HUES6 (cell line): ENCODE measurements around the gene DGKZ.

ENCODE experiments used
- H3K27ac ChIP-seq: 2 replicates; pipeline ENCODE4 v1.7.0; 2013; ENCODE audit warnings: low read depth, mild to moderate bottlenecking, low read length, inconsistent platforms
- H3K27me3 ChIP-seq: 2 replicates; pipeline ENCODE4 v1.6.1; 2013; ENCODE audit warnings: low read length; ENCODE audit not compliant: control insufficient read depth, insufficient read depth
- H3K36me3 ChIP-seq: 2 replicates; pipeline ENCODE4 v1.6.1; 2013; ENCODE audit warnings: low read length; ENCODE audit not compliant: control insufficient read depth, insufficient read depth
- H3K4me1 ChIP-seq: 2 replicates; pipeline ENCODE4 v1.6.1; 2013; ENCODE audit warnings: low read length; ENCODE audit not compliant: control insufficient read depth, insufficient read depth
- H3K4me3 ChIP-seq: 2 replicates; pipeline ENCODE4 v1.5.1; 2013; ENCODE audit warnings: low read depth, low read length
- H3K9ac ChIP-seq: one replicate; pipeline ENCODE4 v1.6.1; 2013; ENCODE audit warnings: mild to moderate bottlenecking, low read length
- H3K9me3 ChIP-seq: 2 replicates; pipeline ENCODE4 v1.6.1; 2013; ENCODE audit warnings: low read depth, low read length; ENCODE audit not compliant: control insufficient read depth, insufficient read depth

The DGKZ gene

GRCh38 chr11:46361283-46362155 lies 14.3 kb downstream of the DGKZ start:
- H3K9me3 ChIP-seq, result no peaks in the 10 kb centered on the region
- 0 out of 2 replicates have a peak, but pooled peaks cover 2% of the 10 kb centered on the region for H3K36me3 ChIP-seq
- H3K4me1 ChIP-seq, result peaks cover 39% of the 10 kb centered on the region
- H3K27me3 ChIP-seq, result no peaks in the 10 kb centered on the region
- H3K9ac ChIP-seq, result no peak overlapping the region
- H3K4me3 ChIP-seq, result no peak overlapping the region
- no peak overlapping the region for H3K27ac ChIP-seq

DNA sequence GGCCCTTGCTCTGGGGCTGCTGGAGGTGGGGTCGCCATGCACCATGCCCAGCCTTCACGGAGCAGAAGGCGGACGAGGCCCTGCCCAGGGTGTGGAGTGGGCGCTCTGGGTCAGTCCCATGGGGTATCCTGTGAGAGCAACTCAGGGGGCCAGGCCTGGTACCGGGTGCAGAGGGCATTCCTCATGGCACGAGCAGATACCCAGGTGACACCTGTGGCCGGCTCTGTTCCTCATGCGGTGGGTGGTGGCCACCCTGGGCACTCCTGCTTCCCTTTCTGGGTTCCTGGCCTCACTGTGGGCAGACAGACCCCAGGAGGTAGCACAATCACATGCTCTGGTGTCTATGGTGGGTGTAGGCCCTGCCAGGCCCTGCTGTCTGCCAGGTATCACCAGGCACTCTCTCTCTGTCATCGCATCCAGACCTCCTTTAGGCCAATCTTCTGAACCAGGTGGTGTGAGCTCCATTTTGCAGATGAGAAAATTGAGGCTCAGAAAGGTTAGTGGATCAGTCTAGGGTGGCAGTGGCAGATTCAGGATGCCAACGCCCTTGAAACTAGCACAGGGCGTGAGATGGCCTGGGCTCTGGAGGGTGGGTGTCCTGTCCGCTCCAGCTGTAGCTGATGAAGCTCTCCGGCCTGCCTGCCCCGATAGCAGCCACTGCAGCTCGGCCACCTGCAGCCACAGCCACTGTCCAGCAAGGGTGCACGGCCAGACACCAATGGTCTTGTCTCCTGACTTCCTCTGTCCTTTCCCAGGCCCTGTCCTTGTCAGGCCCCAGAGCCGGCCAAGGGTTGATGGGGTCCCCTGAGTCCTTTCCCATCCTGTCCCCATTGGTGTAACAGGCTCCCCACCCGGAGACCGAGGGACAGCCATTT lies 15.1 kb downstream of the DGKZ start:
- H3K27ac ChIP-seq, result no peak overlapping the region
- H3K4me3 ChIP-seq, result no peak overlapping the region
- no peaks in the 10 kb centered on the region for H3K9me3 ChIP-seq
- H3K27me3 ChIP-seq, result no peaks in the 10 kb centered on the region
- H3K9ac ChIP-seq, result no peak overlapping the region
- H3K4me1 ChIP-seq, result peaks cover 38% of the 10 kb centered on the region
- 0 out of 2 replicates have a peak, but pooled peaks cover 2% of the 10 kb centered on the region for H3K36me3 ChIP-seq

GRCh38 chr11:46363031-46363407 lies 15.8 kb downstream of the DGKZ start:
- peaks cover 34% of the 10 kb centered on the region for H3K4me1 ChIP-seq
- no peak overlapping the region for H3K9ac ChIP-seq
- no peak overlapping the region for H3K4me3 ChIP-seq
- no peaks in the 10 kb centered on the region for H3K27me3 ChIP-seq
- peaks cover 5% of the 10 kb centered on the region for H3K36me3 ChIP-seq
- no peaks in the 10 kb centered on the region for H3K9me3 ChIP-seq
- H3K27ac ChIP-seq, result no peak overlapping the region

GRCh38 chr11:46363455-46364005 lies 16.3 kb downstream of the DGKZ start:
- Histone ChIP-seq H3K4me3 (no peak overlapping the region), H3K4me1 (peaks cover 34% of the 10 kb centered on the region), H3K27ac (no peak overlapping the region), H3K9ac (no peak overlapping the region), H3K27me3 (no peaks in the 10 kb centered on the region), H3K36me3 (peaks cover 10% of the 10 kb centered on the region), H3K9me3 (no peaks in the 10 kb centered on the region)

GRCh38 chr11:46364056-46364455 lies 16.8 kb downstream of the DGKZ start:
- no peak overlapping the region for H3K9ac ChIP-seq
- H3K9me3 ChIP-seq, result no peaks in the 10 kb centered on the region
- no peak overlapping the region for H3K4me3 ChIP-seq
- peaks cover 13% of the 10 kb centered on the region for H3K36me3 ChIP-seq
- H3K4me1 ChIP-seq, result peaks cover 35% of the 10 kb centered on the region
- H3K27me3 ChIP-seq, result no peaks in the 10 kb centered on the region
- H3K27ac ChIP-seq, result no peak overlapping the region

GRCh38 chr11:46364791-46365190 lies 17.5 kb downstream of the DGKZ start:
- Histone ChIP-seq H3K9me3 (no peaks in the 10 kb centered on the region), H3K36me3 (peaks cover 14% of the 10 kb centered on the region), H3K9ac (no peak overlapping the region), H3K4me3 (no peak overlapping the region), H3K27ac (no peak overlapping the region), H3K27me3 (no peaks in the 10 kb centered on the region), H3K4me1 (peaks cover 41% of the 10 kb centered on the region)

DNA sequence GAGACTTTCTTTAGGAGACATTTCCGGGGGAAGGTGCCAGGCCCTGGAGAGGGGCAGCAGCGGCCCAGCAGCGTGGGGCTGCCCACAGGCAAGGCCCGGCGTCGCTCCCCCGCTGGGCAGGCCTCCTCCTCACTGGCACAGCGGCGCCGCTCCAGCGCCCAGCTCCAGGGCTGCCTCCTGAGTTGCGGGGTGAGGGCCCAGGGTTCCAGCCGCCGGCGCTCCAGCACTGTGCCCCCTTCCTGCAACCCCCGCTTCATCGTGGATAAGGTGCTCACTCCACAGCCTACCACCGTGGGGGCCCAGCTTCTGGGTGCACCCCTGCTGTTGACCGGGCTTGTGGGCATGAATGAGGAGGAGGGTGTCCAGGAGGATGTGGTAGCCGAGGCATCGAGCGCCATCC lies 19.0 kb downstream of the DGKZ start:
- Histone ChIP-seq H3K9me3 (no peaks in the 10 kb centered on the region), H3K4me1 (peaks cover 40% of the 10 kb centered on the region), H3K27me3 (no peaks in the 10 kb centered on the region), H3K36me3 (peaks cover 25% of the 10 kb centered on the region), H3K27ac (no peak overlapping the region), H3K4me3 (no peak overlapping the region), H3K9ac (no peak overlapping the region)

DNA sequence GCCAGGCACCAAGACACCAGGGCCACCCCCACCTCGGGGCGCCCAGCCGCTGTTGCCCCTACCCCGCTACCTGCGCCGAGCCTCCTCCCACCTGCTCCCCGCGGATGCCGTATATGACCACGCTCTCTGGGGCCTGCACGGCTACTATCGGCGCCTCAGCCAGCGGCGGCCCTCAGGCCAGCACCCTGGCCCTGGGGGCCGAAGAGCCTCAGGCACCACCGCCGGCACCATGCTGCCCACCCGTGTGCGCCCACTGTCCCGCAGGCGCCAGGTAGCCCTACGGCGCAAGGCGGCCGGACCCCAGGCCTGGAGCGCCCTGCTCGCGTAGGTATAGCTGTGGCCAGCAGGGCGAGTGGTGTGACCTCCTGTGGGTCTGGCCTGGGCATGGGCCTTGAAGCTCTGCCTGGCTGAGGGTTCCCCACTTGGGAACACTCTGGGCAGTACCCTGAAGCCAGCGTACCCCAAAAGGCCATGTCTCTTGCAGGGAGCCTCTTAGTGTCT lies 19.4 kb downstream of the DGKZ start:
- no peak overlapping the region for H3K9ac ChIP-seq
- no peaks in the 10 kb centered on the region for H3K9me3 ChIP-seq
- no peaks in the 10 kb centered on the region for H3K27me3 ChIP-seq
- peaks cover 35% of the 10 kb centered on the region for H3K4me1 ChIP-seq
- no peak overlapping the region for H3K27ac ChIP-seq
- no peak overlapping the region for H3K4me3 ChIP-seq
- peaks cover 29% of the 10 kb centered on the region for H3K36me3 ChIP-seq

DNA sequence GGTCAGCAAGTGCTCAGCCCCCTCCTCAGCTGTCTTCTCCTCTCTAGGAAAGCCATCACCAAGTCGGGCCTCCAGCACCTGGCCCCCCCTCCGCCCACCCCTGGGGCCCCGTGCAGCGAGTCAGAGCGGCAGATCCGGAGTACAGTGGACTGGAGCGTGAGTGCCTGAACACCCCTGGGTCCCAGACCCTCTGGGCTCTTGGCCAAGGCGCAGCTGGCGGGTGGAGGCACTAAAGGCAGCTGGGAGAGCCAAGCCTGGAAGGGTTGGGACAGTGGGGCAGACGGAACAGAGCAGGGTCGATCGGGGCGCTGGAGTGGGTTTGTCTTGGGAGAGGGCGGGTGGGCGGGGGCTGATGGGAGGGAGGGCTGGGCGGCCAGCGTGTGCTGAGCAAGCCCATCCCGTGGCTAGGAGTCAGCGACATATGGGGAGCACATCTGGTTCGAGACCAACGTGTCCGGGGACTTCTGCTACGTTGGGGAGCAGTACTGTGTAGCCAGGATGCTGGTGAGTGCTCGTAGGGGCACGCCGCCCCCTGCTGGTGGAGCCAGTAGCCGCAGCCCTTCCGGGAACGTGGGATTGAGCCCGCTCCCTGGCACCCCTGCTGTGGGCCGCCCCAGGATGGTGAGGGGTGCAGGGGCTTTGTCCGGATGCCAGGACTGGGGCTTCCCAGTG lies 20.1 kb downstream of the DGKZ start:
- no peaks in the 10 kb centered on the region for H3K9me3 ChIP-seq
- H3K4me3 ChIP-seq, result no peak overlapping the region
- H3K27me3 ChIP-seq, result no peaks in the 10 kb centered on the region
- H3K27ac ChIP-seq, result no peak overlapping the region
- no peak overlapping the region for H3K9ac ChIP-seq
- peaks cover 30% of the 10 kb centered on the region for H3K4me1 ChIP-seq
- H3K36me3 ChIP-seq, result peaks cover 36% of the 10 kb centered on the region

DNA sequence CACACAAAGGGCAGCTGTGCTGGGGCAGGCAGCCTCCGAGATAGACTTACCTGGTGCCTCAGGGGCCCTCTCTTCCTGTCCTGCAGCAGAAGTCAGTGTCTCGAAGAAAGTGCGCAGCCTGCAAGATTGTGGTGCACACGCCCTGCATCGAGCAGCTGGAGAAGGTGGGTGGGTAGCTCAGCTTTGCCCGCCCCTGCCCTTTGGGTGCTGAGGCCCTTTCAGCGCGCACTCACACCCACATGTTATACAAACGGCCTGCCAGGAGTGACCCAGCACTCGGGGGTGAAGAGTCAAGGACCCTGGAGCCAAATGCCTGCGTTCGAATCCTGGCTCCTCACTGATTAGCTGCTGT lies 20.6 kb downstream of the DGKZ start:
- H3K27ac ChIP-seq, result no peak overlapping the region

More for the DNA sequence above, 20.6 kb downstream of the DGKZ start:
- peaks cover 25% of the 10 kb centered on the region; the same call in 1 of the 2 replicates for H3K4me1 ChIP-seq
- no peak overlapping the region for H3K4me3 ChIP-seq
- H3K9ac ChIP-seq, result no peak overlapping the region
- H3K27me3 ChIP-seq, result no peaks in the 10 kb centered on the region
- H3K36me3 ChIP-seq, result peaks cover 41% of the 10 kb centered on the region
- no peaks in the 10 kb centered on the region for H3K9me3 ChIP-seq
